GM12891 (cell line): ENCODE results near the gene CDKL5. TPM values are rescaled to one million over a fixed set of nuclear protein-coding genes. Genes with fewer than 3 reads are reported as not detected.

ENCODE experiments used
- DNase-seq: peaks from one replicate; pipeline ENCODE4 v3.0.0; 2011; ENCODE audit warnings: low spot score; ENCODE audit not compliant: insufficient read length
- FAIRE-seq: peaks from 2 replicates; lab custom pipeline; 2011; peaks lifted over from hg19 to GRCh38; lab: Jason Lieb, UNC
- PAX5 ChIP-seq: IDR thresholded peaks from 2 replicates; pipeline ENCODE4 v1.6.1; 2011; ENCODE audit warnings: low read length, moderate library complexity, mild to moderate bottlenecking; ENCODE audit not compliant: insufficient read depth, severe bottlenecking
- POLR2A ChIP-seq: IDR thresholded peaks from 2 replicates; pipeline ENCODE4 v1.6.1; 2011; ENCODE audit warnings: low read depth, low read length, control low read depth
- POLR2AphosphoS5 ChIP-seq: IDR thresholded peaks from 2 replicates; pipeline ENCODE4 v1.6.1; 2011; ENCODE audit warnings: low read depth, low read length, control low read depth
- POU2F2 ChIP-seq: IDR thresholded peaks from 2 replicates; pipeline ENCODE4 v1.6.1; 2011; ENCODE audit warnings: low read depth, mild to moderate bottlenecking, control low read depth, low read length, moderate library complexity
- SPI1 ChIP-seq: IDR thresholded peaks from 2 replicates; pipeline ENCODE4 v1.6.1; 2011; ENCODE audit warnings: low read depth, low read length, control low read depth
- TAF1 ChIP-seq: IDR thresholded peaks from 2 replicates; pipeline ENCODE4 v1.6.1; 2011; ENCODE audit warnings: low read depth, low read length, control low read depth
- polyA plus RNA-seq: library from polyadenylated mRNA; unstranded; fragments of >200 nt; gene quantifications from one replicate; pipeline ENCODE4 v1.2.1, GENCODE V29; 2012; ENCODE audit warnings: low read depth, missing spikeins, inconsistent platforms; ENCODE audit not compliant: missing spikeins

CDKL5 gene
- polyA plus RNA-seq, result 3.2 TPM

DNA sequence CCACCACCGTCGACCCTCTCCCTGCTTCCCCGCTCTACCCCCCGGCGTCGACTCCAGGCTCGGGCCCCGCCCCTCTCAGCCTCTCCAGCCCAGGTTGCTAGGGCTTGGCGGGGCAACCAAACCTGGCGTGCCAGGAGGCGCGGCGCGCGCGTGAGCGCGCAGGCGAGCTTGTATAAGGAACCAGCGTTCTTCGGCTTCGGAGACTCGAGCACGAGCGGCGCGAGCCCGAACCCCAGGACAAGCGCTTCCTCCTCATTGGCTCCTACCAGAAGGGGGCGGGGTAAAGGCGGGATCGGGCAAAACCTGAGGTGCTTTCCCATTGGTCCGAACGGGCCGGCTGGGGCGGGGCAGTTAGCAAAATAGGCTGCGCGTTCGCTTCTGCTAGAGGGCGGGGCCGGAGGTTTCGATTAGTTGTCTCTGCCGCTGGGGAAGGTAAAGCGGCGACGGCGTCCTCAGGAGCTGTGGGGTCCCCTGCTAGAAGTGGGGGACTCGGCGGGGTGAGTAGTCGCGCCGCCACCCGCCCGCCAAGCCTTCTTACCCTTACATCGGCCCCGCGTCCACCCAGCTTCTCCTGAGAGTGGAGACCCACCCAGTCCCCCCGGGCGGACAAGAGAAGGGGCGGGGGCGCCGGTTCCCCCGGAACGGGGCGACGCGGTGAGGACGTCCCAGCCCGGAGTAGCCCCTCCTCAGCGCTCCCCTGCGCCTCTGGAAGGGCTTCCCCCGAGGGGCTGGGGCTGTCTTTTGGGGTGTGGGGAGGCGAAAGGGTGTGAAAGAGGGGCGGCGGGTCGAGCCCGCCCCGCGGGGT lies at the start of gene CDKL5:
CDKL5 (plus strand) TSS at position 410 of the 805 bp plus-strand sequence. CDS start 81,489 bp downstream, outside the sequence.
- FAIRE-seq, result no peak

GRCh38 chrX:18377796-18378195 lies 47.6 kb upstream of the CDKL5 start:
- DNase-seq (no peak), FAIRE-seq (peak; percentile 56)
- TF ChIP-seq TAF1, result no peak
- TF ChIP-seq PAX5, result no peak
- no peak for TF ChIP-seq POU2F2
- TF ChIP-seq SPI1, result no peak
- TF ChIP-seq POLR2AphosphoS5, result no peak
- no peak for TF ChIP-seq POLR2A

More for the DNA sequence above, at the start of gene CDKL5:
- peak; percentile 53 for DNase-seq
- TF ChIP-seq POLR2A (peak; percentile 57), PAX5 (no peak), POU2F2 (no peak), SPI1 (no peak), POLR2AphosphoS5 (0 out of 2 replicates have a peak, but pooled peaks have one; percentile 43), TAF1 (0 out of 2 replicates have a peak, but pooled peaks have one; percentile 38)

DNA sequence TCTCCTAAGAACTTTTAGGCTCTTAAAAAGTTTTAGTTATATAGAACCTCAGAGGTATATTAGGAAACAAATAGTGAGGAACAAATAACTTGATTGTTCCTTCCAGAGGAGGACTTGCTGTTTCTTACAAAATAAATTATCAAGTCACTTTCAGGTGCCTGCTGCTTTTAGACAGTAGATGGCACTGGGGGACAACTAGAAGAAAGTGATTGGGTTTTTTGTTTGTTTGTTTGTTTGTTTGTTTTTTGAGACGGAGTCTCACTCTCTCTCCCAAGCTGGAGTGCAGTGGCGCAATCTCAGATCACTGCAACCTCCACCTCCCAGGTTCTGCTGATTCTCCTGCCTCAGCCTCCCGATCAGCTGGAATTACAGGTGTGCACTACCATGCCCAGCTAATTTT lies 35.4 kb upstream of the CDKL5 start:
- FAIRE-seq, result no peak
- TF ChIP-seq TAF1 (no peak), SPI1 (no peak), PAX5 (no peak), POU2F2 (no peak), POLR2AphosphoS5 (no peak), POLR2A (no peak)
- DNase-seq, result no peak

GRCh38 chrX:18390941-18391538 lies 34.4 kb upstream of the CDKL5 start:
- FAIRE-seq (no peak), DNase-seq (no peak)
- TF ChIP-seq POU2F2 (no peak), POLR2AphosphoS5 (no peak), PAX5 (no peak), SPI1 (no peak), POLR2A (no peak), TAF1 (no peak)

DNA sequence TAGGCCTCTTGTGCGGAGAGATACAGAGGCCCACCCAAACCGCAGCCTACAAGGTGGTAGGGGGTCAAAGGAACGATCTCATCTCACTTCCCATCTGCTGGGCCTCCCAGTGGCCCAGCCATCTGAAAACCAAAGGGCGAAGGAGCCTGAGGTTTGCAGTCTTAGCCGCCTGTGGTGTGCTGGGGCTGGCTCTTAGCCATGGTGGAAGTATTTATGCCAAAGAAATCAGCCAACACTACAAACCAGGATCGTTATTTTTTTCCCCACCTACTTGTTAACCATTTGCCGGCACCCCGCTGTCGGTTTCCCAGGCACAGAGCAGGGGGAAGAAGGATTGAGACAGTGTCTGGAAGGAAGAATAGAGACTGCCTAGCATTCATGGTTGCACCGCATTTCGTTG lies 30.9 kb upstream of the CDKL5 start:
- DNase-seq, result no peak
- no peak for FAIRE-seq
- no peak for TF ChIP-seq POLR2AphosphoS5
- TF ChIP-seq TAF1, result no peak
- no peak for TF ChIP-seq PAX5
- TF ChIP-seq POLR2A, result no peak
- TF ChIP-seq POU2F2, result no peak
- TF ChIP-seq SPI1, result no peak

GRCh38 chrX:18401848-18402213 lies 23.6 kb upstream of the CDKL5 start:
- FAIRE-seq, result no peak
- TF ChIP-seq TAF1 (no peak), PAX5 (no peak), POU2F2 (no peak), POLR2AphosphoS5 (no peak), SPI1 (no peak), POLR2A (no peak)
- no peak for DNase-seq

DNA sequence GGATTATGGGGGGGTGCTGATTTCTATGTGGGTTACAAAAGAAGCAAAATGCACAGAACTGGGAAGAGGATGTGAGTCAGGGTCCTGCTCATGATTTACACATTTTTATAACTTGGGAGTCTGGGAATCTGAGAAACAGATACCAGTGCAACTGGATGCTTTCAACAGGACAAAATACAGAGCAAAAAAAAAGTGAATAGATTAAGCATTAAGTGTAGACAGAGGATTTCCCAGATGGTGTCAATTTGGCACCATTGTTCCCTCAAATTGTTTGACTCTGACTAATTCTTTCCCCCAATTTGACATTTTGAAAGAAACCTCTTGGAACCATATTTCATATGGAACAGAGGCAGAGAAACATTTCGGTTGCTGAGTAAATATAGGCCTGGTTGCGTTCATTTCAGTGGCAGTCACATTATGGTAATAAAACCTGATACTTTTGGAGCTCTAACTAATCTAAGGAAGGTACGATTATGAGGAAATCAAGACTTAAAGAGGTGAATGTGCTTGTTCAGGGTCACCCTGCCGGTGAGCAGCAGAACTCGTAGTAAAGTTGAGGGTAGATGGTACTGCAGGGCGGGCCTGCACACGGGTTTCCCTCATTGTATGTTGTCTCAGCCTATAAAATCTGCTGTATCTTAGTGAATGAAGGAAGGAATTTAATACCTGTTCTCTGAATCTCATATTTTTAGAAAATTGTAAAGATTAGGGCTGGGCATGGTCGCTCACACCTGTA lies 18.7 kb upstream of the CDKL5 start:
- no peak for FAIRE-seq
- TF ChIP-seq TAF1 (no peak), POU2F2 (no peak), SPI1 (no peak), POLR2A (no peak), PAX5 (no peak), POLR2AphosphoS5 (no peak)
- no peak for DNase-seq

DNA sequence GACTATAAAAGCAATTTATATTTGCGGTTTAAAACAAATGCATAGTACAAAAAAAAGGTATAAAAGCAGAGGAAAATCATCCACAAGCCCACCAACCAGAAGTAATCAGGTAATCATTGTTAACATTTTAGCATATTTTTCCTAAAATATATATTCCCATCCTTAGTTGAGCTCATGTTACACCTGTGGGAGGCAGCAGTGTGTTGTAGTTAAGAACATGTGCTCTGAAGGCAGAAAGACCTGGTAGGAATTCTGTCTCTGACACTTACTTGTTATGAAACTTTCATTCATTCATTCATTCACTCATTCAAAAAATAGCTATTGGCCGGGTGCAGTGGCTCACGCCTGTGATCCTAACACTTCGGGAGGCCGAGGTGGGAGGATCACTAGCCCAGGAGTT lies 15.4 kb upstream of the CDKL5 start:
- DNase-seq (no peak), FAIRE-seq (no peak)
- TF ChIP-seq SPI1 (no peak), POLR2AphosphoS5 (no peak), TAF1 (no peak), POU2F2 (no peak), POLR2A (no peak), PAX5 (no peak)

- FAIRE-seq (no peak), DNase-seq (no peak)
- TF ChIP-seq POU2F2 (no peak), TAF1 (no peak), SPI1 (no peak), POLR2AphosphoS5 (no peak), POLR2A (no peak), PAX5 (no peak)
Measured at GRCh38 chrX:18415386-18415785, 10.0 kb upstream of the CDKL5 start.
